Measurements from ENCODE around the gene CFAP58.

DNA sequence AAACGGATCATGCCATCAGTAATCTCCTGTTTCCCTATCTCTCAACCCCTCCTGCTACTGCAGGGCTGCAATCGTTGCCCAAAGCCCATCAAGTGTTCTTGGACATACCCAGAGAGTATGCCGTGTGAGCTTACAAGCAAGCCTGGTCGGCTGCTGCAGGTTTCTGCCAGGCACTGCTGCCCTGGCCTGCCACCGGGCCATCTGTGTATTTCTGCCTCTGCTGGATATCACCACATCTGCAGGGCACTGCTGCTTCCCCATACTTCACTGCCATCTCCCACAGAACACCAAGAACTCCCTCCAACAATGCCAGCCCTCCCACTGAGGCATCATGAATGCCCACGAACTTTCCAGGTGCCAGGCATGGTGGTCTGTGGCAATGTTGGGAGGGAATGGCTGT lies 149.3 kb downstream of the CFAP58 start:
- TF ChIP-seq GATA3 (IDR thresholded peaks at IDR 0.05; ENCODE audit: low read depth, low read length): no peak
- peak; percentile 80 for TF ChIP-seq GATA2 (IDR thresholded peaks at IDR 0.05; ENCODE audit: low read depth, low read length)

Measured in SH-SY5Y (cell line).